Mucosa of stomach (tissue), 1 donor: Measurements from ENCODE around the gene RAD21L1.
A peak's percentile ranks its signal among the peaks of the same experiment; 100 is the strongest.

ENCODE experiments used
- H3K27me3 ChIP-seq: one replicate; pipeline ENCODE4 v1.7.0; 2013; ENCODE audit warnings: mild to moderate bottlenecking, low read length; ENCODE audit not compliant: control insufficient read depth, insufficient read depth
- H3K36me3 ChIP-seq: one replicate; pipeline ENCODE4 v1.7.0; 2013; ENCODE audit warnings: low read length; ENCODE audit not compliant: control insufficient read depth, insufficient read depth
- H3K4me1 ChIP-seq: one replicate; pipeline ENCODE4 v1.7.0; 2013; ENCODE audit warnings: mild to moderate bottlenecking, low read length; ENCODE audit not compliant: control insufficient read depth, insufficient read depth
- H3K4me3 ChIP-seq: one replicate; pipeline ENCODE4 v1.7.0; 2013; ENCODE audit warnings: low read length
- H3K9ac ChIP-seq: one replicate; pipeline ENCODE4 v1.7.0; 2013; ENCODE audit warnings: mild to moderate bottlenecking, low read length, moderate library complexity
- H3K9me3 ChIP-seq: one replicate; pipeline ENCODE4 v1.7.0; 2013; ENCODE audit warnings: mild to moderate bottlenecking, low read length, moderate library complexity; ENCODE audit not compliant: control insufficient read depth
- donor health status: Pancreatic carcinoma.

RAD21L1 gene

DNA sequence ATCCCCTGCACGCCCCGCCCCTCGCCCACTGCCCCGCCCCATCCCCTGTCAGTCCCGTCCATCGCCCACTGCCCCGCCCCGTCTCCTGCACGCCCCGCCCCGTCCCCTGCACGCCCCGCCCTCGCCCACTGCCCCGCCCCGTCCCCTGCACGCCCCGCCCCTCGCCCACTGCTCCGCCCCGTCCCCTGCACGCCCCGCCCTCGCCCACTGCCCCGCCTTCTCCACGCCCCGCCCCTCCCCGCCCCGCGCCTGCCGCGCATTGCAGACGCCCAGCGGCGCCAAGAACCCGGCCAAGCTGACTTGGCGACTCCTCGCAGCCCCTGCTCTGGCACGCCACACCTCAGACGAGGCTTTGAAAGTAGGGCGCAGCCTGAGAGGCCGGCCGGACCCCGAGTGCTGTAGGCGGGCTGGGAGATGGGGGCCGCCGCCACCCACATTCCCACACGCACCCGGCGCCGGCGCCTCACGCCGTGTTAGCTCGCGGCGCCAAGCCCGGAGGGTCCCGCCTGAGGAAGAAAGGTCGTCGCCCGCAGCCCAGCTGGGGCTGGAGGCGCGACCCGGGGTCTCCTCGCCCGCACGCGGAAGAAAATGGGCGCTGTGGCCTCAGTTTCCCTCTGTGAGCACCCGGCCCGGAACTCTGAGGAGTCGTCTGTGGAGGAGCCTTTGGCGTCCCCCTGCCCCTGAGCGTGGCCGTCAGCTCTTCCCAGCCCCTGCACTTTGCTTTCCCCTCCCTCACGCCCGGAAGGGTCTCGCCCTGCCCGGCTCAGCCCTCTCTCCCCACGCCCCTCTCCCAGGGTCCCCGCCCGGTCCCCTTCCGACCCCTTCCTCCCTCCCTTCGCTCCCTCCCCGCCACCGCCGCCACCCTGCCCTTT, at the start of gene RAD21L1:
RAD21L1 (plus strand) TSS at position 262 of the 872 bp plus-strand sequence. CDS start 2,410 bp downstream, outside the sequence.
- H3K4me1 ChIP-seq = peaks cover 12% of the 10 kb centered on the region
- H3K4me3 ChIP-seq = peak within 1 kb of the TSS; percentile 14
- H3K27me3 ChIP-seq = peaks cover 31% of the 10 kb centered on the region
- no peaks in the 10 kb centered on the region for H3K9me3 ChIP-seq
- H3K9ac ChIP-seq = peak within 1 kb of the TSS; percentile 62
- no peaks in the 10 kb centered on the region for H3K36me3 ChIP-seq

DNA sequence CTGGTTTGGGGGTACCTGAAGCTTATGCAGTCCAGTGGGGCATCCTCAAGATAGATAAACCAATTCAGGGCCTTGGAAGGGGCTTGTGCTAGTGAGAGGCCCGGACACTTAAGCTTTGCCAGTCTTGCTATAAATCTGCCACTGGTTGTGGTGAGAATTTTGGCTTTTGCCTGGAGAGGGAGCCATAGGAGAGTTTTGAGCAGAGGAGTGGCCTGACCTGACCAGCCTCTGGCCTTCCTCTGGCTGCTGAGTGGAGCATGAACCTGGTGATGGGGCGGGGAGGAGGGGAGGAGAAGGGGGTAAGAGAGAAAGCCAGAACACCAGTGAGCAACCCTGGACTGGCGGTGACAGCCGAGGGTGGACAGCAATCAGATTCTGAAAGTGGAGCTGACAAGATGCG, 48.2 kb upstream of the RAD21L1 start:
- peaks cover 6% of the 10 kb centered on the region for H3K36me3 ChIP-seq
- H3K4me3 ChIP-seq = no peak overlapping the region
- no peaks in the 10 kb centered on the region for H3K4me1 ChIP-seq
- H3K27me3 ChIP-seq = no peaks in the 10 kb centered on the region
- H3K9me3 ChIP-seq = no peaks in the 10 kb centered on the region
- no peak overlapping the region for H3K9ac ChIP-seq

DNA sequence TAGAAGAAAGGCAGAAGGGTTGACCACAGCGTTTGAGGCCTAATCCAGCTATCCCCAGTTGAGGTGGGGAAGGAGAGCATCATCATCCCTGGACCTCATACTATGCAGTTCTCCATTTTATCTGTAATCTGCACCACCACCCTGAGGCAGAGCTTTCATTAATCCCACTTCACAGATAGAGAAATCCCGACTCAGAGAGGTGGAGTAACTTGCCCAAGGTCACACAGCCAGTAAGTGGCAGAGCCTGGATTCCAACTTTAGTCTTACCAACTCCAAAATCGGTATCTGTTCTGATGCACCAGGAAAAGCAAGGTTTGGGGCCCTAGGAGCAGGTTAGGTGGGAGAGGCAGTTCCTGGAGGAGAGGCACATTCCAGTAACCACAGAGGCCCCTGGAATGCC, 47.7 kb upstream of the RAD21L1 start:
- Histone ChIP-seq H3K4me1 (no peaks in the 10 kb centered on the region), H3K4me3 (no peak overlapping the region), H3K27me3 (peaks cover 2% of the 10 kb centered on the region), H3K9me3 (no peaks in the 10 kb centered on the region), H3K9ac (no peak overlapping the region), H3K36me3 (peaks cover 6% of the 10 kb centered on the region)

DNA sequence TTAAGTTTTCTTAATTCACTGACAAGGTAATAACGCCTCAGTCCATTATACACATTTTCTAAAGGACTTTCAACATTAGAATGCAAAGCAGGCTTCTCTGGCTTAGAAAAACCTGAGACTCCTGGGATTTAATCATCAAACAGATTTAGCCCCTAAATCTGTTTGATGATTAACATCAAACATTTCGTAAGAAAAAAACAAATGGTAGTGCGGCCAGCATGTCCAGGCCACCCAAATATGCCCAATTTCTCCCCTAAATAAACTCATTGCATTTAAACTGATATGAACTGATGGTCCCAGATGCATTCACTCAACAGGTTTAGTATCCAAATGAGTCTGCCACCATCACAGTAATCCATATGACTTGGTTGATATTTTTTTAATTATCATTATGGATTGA, 47.2 kb upstream of the RAD21L1 start:
- Histone ChIP-seq H3K27me3 (peaks cover 8% of the 10 kb centered on the region), H3K36me3 (peaks cover 6% of the 10 kb centered on the region), H3K4me1 (no peaks in the 10 kb centered on the region), H3K9ac (no peak overlapping the region), H3K4me3 (no peak overlapping the region), H3K9me3 (no peaks in the 10 kb centered on the region)

DNA sequence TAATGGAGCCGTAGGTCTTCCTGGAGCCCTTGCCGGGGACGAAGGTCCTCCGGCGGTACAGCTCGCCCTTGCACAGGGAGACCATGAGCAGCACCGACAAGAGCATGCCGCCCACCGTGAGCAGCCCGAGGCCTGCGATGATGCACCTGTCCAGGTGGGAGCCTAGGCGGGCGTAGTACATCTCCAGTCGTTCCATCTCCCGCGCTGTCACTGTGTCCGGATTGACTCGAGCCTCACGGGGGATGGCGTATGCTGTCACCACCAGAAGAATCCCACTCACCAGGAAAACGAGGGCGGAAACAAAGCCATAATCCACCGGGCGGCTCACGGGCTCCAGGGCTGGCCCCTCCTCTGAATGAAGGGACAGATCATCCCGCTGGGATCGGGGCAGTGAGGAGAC, 44.9 kb upstream of the RAD21L1 start:
- Histone ChIP-seq H3K27me3 (peaks cover 24% of the 10 kb centered on the region), H3K4me3 (no peak overlapping the region), H3K36me3 (peaks cover 6% of the 10 kb centered on the region), H3K4me1 (peaks cover 3% of the 10 kb centered on the region), H3K9ac (no peak overlapping the region), H3K9me3 (no peaks in the 10 kb centered on the region)

DNA sequence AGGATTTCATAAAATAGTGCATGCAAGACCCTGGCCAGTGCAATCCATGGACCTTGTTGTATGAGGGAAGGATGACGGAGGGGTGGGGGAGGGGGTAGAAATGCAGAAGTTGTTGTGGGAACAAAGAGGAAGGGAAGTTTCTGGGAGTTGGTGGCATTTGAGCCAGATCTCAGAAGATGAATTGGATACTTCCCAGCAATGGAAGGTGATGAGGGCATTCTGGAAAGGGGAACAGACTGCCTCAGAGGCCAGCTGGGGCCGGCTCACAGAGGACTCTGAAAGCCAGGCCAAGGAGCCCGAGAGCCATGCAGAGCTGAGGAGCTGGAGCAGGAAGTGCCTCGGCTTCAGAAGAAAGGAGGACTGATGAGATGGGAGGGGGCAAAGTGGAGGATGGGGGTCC, 43.7 kb upstream of the RAD21L1 start:
- Histone ChIP-seq H3K4me1 (peaks cover 14% of the 10 kb centered on the region), H3K4me3 (no peak overlapping the region), H3K36me3 (peaks cover 6% of the 10 kb centered on the region), H3K9ac (no peak overlapping the region), H3K27me3 (peaks cover 27% of the 10 kb centered on the region), H3K9me3 (no peaks in the 10 kb centered on the region)

DNA sequence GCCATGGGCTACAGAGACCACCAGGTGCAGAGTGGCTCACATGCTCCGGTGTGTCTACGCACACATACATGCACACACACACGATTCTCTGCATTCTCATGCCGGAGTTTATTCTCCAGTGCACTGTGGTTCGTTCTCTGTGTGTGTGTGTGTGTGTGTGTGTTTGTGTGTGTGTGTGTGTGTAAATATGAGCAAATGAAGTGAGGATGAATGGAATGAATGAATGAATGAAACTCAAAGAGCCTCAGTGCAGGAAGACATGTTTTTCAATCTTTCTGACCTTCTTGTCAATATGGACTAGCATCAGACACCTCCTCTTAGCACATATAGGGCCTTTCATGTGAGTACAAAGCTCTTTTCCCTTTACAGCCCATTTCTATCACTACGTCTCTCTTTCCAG, 42.7 kb upstream of the RAD21L1 start:
- Histone ChIP-seq H3K9ac (no peak overlapping the region), H3K4me3 (no peak overlapping the region), H3K9me3 (no peaks in the 10 kb centered on the region), H3K4me1 (peaks cover 23% of the 10 kb centered on the region), H3K36me3 (peaks cover 6% of the 10 kb centered on the region), H3K27me3 (peaks cover 27% of the 10 kb centered on the region)

DNA sequence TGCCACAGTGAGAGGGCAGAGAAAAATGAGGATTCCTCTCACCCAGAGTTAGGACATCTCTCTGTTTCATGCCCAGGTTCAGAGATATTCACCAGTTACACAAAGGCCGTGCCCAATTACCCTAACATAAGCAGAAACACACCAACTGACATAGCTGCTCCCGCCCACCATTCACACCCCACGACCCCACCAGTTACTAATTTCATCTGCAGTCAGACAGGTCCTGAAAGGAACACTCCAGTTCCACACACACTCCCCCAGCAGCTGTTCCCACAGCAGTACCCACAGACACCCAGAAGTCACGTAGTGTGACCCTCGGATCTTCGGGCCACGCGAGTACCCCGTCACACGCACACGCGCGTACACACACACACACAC, 41.6 kb upstream of the RAD21L1 start:
- Histone ChIP-seq H3K4me1 (peaks cover 28% of the 10 kb centered on the region), H3K9ac (peak overlapping the region; percentile 20), H3K36me3 (peaks cover 6% of the 10 kb centered on the region), H3K4me3 (no peak overlapping the region), H3K9me3 (no peaks in the 10 kb centered on the region), H3K27me3 (peaks cover 27% of the 10 kb centered on the region)

DNA sequence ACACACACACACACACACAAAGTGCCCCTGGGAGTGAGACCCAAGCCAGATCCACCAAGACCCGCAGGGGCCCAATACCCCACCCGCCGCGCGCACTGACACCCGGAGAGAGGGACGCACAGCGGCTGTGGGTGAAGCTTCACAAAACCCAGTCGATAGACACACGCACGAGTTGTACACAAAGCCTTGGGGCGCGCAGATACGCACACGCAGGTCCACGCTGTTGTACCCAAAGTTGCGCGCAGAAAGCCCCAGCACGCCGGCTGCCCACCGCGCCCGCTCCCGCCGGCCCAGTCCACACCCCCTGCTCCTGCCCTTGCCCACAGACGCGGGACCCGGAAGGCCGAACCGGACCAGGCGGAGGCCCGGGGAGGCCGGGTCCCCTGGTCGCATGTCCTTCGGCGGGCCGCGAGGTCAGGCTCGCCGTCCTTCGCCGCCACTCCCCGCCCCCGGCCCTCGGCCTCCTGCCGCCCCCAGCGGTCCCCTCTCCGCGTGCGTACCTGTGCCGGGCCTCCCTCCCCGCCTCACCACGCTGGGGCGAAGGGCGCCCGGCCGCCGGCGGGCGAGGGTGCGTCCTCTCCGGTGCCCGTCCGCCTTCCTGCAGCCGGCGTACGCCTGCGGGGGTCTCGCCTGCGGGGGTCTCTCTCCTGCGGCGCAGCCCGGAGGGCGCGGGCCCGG, 41.1 kb upstream of the RAD21L1 start, which contains the start of gene TMEM74B:
TMEM74B (minus strand) TSS at position 344 of the 678 bp plus-strand sequence. CDS start 1,180 bp downstream, outside the sequence.
- Histone ChIP-seq H3K36me3 (peaks cover 6% of the 10 kb centered on the region), H3K9ac (peak within 1 kb of the TSS; percentile 20), H3K9me3 (no peaks in the 10 kb centered on the region), H3K4me1 (peaks cover 28% of the 10 kb centered on the region), H3K27me3 (peaks cover 27% of the 10 kb centered on the region), H3K4me3 (no peak within 1 kb of the TSS)

DNA sequence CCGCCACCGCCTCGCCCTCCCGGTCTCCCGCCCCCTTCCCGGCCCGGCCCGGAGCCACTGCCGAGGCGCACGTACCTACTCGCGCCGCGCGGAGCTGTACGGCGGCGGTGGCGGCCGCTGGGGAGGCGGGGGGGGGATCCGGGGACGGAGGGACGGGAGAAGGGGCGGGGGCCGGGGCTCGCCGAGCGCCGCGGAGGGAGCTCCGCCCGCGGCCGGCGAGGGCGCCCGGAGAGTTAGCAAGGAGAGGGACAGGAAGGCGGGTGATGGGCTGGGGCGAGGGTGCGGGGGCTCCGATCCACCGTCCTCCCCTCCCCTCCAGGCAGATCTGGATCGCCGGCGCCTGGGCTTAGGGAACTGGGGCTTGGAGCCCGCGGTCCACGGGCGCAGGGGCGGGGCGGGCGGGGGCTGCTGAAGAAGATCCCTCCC, 40.5 kb upstream of the RAD21L1 start:
- peaks cover 27% of the 10 kb centered on the region for H3K27me3 ChIP-seq
- H3K4me3 ChIP-seq = no peak overlapping the region
- peaks cover 6% of the 10 kb centered on the region for H3K36me3 ChIP-seq
- H3K4me1 ChIP-seq = peaks cover 28% of the 10 kb centered on the region
- H3K9ac ChIP-seq = no peak overlapping the region
- no peaks in the 10 kb centered on the region for H3K9me3 ChIP-seq

DNA sequence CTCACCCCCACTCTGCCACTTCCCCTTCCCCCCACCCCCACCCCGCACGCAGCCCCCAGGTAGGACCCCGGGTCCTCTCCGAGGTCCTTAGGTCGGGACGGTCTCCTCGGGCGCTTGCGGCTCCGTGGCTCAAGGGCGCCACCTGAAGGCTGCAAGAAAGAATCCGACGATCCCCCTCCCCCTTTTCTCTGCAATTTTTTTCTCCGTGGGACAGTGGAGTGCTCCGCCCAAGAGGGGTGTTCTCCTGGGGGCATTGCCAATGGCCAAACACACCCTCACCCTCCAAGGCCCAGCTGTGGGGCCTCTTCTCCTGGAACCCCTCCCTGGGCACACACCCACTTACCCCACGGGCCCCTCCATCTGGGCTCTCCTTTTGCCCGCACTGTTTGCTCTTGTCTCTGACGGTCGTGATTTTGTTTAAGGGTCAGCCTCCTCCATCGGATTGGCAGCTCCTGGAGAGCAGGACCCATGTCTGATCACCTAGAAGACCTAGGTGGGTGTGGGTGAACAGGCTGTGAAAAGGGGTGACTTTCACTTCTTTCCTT, 40.0 kb upstream of the RAD21L1 start:
- peaks cover 27% of the 10 kb centered on the region for H3K27me3 ChIP-seq
- H3K4me3 ChIP-seq = no peak overlapping the region

More for the DNA sequence above, 40.0 kb upstream of the RAD21L1 start:
- Histone ChIP-seq H3K4me1 (peaks cover 28% of the 10 kb centered on the region), H3K9ac (no peak overlapping the region), H3K9me3 (no peaks in the 10 kb centered on the region), H3K36me3 (peaks cover 4% of the 10 kb centered on the region)
